Right cardiac atrium (tissue), 5 donors: ENCODE measurements around the gene SORCS2. TPM values are rescaled to one million over a fixed set of nuclear protein-coding genes. Genes with fewer than 3 reads are reported as not detected.

ENCODE experiments used
- ATAC-seq, 2 donors: fragments of 200-7000 bp; cut with Tn5 transposase; one replicate each; pipeline versions ENCODE4 v1.8.0 to v1.9.1; 2020; ENCODE audit warnings: moderate library complexity in 2 of 2, mild to moderate bottlenecking in 1 of 2
- DNase-seq, 3 donors: peaks; one replicate each; pipeline ENCODE4 v3.0.0-alpha.2; 2020
- H3K27ac ChIP-seq: one replicate; pipeline ENCODE4 v1.5.1; 2013; ENCODE audit warnings: mild to moderate bottlenecking, low read length, control low read depth, moderate library complexity
- H3K27me3 ChIP-seq: one replicate; pipeline ENCODE4 v1.6.1; 2013; ENCODE audit not compliant: control insufficient read depth, insufficient read depth
- H3K4me1 ChIP-seq: one replicate; pipeline ENCODE4 v1.6.1; 2013; ENCODE audit warnings: low read length; ENCODE audit not compliant: control insufficient read depth, insufficient read depth
- H3K4me3 ChIP-seq: one replicate; pipeline ENCODE4 v1.5.1; 2013; ENCODE audit warnings: low read length, control low read depth
- H3K9me3 ChIP-seq: one replicate; pipeline ENCODE4 v1.6.1; 2013; ENCODE audit warnings: low read length; ENCODE audit not compliant: control insufficient read depth
- WGBS: extraction: QIAGEN DNeasy Blood & Tissue Kit; methylation state at CpG from one replicate; pipeline ENCODE4 v1.1.7; 2013; 5-methylcytosine and 5-hydroxymethylcytosine counted together
- intact Hi-C, 4 donors: fragments of 100-400 bp; cut with DNase I; formaldehyde crosslinking; loops; one replicate each; pipeline versions ENCODE4 v1.11.0 to v1.14.0; 2022 to 2023
- polyA plus RNA-seq: library from polyadenylated mRNA; stranded (reverse); fragments of 200-250 nt; gene quantifications from one replicate; pipeline ENCODE4 v1.2.3, GENCODE V29; 2013
- total RNA-seq, 4 donors: library from RNA; stranded (reverse); fragmentation: NEBNext Ultra II Directional; extraction: Animal tissue kit (Norgen Biotek cat#: 25700); gene quantifications; one replicate each; pipeline ENCODE4 v1.2.1, GENCODE V29; 2021
- donor health status: healthy with polysubstance abuse.
- donor health status: DM: no; HTN: yes; CAD: no.
- donor health status: DM: no; HTN: no; CAD: no.
- donor health status: DM: no; HTN: yes; CAD: no; lungs with severe emphysema.
- donor health status: DM: yes; HTN: yes; CAD: no.

Gene SORCS2
- total and polyA plus RNA-seq, 5 donors = 2.1 to 7.3 (median 2.7) TPM

DNA sequence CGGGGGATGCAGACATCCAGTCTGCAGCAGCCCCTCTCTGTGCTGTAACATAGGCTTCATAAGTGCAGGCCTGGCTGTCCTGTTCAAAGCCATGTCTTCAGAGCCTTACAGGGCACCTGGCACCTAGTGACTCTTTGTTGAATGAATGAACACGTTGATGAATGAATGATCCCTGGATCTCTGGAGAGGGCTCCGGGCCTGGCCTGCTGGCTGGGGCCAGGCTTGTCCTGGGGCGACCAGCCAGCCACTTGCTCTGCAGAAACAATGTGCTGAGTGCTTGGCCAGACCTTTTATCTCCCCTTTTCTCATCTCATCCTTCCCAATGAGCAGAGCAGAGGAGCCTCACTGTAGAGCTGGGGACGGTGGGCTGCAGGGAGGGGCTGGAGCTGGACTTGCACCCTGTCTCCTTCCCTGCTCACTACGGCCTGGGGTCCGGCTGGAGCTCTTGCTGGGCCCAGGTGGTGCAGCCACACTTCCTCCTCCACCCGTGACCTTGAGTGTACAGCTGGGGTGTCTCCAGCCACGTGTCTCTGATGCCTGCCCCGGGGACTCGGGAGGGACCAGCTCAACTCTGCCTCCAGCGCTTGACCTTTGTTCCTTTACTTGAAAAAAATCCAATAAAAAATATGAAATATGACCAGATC lies 164.5 kb downstream of the SORCS2 start:
- ATAC-seq (no peak), DNase-seq (peak in 1 of 3 donors; percentile 24)
- H3K27me3 ChIP-seq = no peaks in the 10 kb centered on the region
- H3K4me1 ChIP-seq = peaks cover 4% of the 10 kb centered on the region
- 63% methylated on average over 12 of the region's 12 CpGs for WGBS
- H3K4me3 ChIP-seq = no peak overlapping the region
- H3K27ac ChIP-seq = no peak overlapping the region
- intact Hi-C loops = no loop called here
- no peaks in the 10 kb centered on the region for H3K9me3 ChIP-seq

DNA sequence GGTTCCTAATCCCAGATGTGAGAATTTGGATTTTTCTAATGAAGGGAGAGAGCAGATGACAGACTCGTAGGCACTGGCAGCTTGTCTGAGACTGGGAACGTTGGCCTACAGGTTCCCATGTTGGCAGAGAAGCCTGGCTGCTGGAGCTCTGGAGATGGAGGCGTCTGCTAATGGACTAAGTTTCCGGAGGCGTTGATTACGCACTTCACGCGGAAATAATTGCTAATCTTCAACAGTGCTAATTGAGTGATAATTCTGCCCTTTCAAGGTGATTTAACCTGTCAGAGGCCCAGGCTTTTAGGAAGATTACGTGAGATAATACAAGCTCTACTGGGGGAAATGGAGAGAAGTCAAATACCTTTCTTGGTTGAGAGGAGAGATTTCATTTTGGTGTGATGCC lies 165.0 kb downstream of the SORCS2 start:
- Histone ChIP-seq H3K27ac (no peak overlapping the region), H3K4me3 (no peak overlapping the region), H3K4me1 (peaks cover 4% of the 10 kb centered on the region), H3K27me3 (no peaks in the 10 kb centered on the region), H3K9me3 (no peaks in the 10 kb centered on the region)
- DNase-seq = peak in 1 of 3 donors; percentile 7
- no peak for ATAC-seq
- intact Hi-C loops = no loop called here
- WGBS = 63% methylated on average over 9 of the region's 9 CpGs

DNA sequence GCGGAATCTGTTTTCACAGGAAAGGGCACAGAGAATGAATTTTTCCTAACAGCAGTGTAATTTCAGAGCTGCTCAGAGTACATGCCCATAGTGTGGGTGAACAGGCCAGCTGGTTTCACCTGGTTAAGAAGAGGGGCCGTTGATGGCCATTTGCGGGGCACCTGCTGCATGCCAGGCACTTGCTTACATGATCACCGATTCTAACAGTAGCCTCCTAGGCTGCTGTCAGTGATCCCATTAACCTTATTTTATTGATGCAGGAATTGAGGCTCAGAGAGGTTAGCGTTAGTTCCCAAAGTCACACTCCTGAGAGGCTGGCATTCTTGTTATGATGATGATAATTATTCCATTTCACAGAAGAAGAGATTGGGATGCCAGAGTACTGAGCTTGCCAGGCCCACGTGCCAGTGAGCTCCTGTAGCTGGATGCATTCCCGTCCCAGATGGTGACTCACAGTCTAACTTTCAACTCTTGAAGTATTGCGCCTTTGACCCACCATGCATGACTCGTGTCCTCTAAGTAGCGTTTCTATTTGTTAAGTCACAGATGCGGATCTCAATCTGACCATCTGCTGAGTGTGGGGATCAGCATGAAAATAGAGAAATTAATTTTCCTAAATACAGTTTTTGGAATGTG lies 165.9 kb downstream of the SORCS2 start:
- intact Hi-C loops = no loop called here
- peak; percentile 44 to 69 (median 68) for DNase-seq

DNA sequence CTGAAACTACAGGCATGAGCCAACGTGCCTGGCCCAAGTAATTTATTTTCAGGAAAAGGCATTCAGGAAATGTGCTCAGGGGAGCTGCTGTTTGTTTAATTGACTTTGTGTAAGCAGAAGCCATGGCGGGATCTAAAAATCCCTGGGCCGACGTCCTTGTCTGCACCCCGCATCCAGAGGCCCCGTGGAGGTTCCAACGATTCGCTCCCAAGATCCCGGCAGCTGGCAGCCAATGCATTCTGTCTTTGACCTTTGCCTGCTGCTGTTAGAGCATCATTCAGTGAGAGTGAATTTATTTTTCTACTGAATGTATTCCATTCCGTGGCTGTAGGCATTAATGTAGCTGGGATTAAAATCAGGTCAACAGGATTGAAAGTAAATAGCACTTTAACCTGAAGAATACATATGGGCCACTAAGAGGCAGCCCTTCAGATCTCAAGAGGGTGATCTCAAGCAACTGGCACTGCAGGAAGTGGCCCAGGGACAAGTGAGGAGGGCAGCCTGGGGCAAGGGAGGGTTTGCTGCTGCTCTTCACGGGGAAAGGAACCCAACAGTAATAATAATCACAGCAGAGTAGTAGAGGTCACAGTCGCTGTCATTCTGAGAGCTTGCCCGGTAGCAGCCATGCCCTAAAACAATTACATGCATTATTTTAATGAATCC lies 167.2 kb downstream of the SORCS2 start:
- H3K4me1 ChIP-seq = peaks cover 4% of the 10 kb centered on the region
- WGBS = 72% methylated on average over 13 of the region's 13 CpGs
- no peak overlapping the region for H3K27ac ChIP-seq
- H3K27me3 ChIP-seq = no peaks in the 10 kb centered on the region
- DNase-seq = peak in 1 of 3 donors; percentile 12
- no peak for ATAC-seq
- intact Hi-C loops = no loop called here
- no peak overlapping the region for H3K4me3 ChIP-seq
- no peaks in the 10 kb centered on the region for H3K9me3 ChIP-seq

More for the DNA sequence above, 165.9 kb downstream of the SORCS2 start:
- no peak overlapping the region for H3K27ac ChIP-seq
- ATAC-seq = peak; percentile 75 to 77
- no peak overlapping the region for H3K4me3 ChIP-seq
- H3K4me1 ChIP-seq = peaks cover 4% of the 10 kb centered on the region
- 62% methylated on average over 11 of the region's 11 CpGs for WGBS
- no peaks in the 10 kb centered on the region for H3K9me3 ChIP-seq
- H3K27me3 ChIP-seq = no peaks in the 10 kb centered on the region

DNA sequence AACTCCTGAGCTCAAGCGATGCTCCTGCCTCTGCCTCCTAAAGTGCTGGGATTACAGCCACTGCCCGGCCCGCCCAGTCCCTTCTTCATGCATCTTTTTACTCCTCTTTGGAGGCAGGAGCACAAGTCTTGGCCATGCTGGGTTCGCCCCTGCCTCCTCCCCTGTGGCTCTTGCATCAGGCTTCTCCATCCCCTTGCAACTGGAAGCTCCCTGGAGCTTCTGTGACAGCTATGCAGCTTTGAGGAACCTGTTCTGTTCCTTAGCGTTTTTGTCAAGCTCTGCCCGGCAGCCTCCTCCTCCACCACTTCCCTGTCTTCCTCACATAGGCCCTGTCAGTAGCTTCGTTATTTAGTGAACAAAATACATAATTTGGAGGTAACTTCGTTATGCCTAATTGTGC lies 168.5 kb downstream of the SORCS2 start:
- WGBS = 61% methylated on average over 8 of the region's 8 CpGs
- H3K4me3 ChIP-seq = no peak overlapping the region
- H3K9me3 ChIP-seq = no peaks in the 10 kb centered on the region
- ATAC-seq (no peak), DNase-seq (peak in 1 of 3 donors; percentile 14)
- no peaks in the 10 kb centered on the region for H3K27me3 ChIP-seq
- H3K4me1 ChIP-seq = peaks cover 4% of the 10 kb centered on the region
- intact Hi-C loops = no loop called here
- no peak overlapping the region for H3K27ac ChIP-seq

DNA sequence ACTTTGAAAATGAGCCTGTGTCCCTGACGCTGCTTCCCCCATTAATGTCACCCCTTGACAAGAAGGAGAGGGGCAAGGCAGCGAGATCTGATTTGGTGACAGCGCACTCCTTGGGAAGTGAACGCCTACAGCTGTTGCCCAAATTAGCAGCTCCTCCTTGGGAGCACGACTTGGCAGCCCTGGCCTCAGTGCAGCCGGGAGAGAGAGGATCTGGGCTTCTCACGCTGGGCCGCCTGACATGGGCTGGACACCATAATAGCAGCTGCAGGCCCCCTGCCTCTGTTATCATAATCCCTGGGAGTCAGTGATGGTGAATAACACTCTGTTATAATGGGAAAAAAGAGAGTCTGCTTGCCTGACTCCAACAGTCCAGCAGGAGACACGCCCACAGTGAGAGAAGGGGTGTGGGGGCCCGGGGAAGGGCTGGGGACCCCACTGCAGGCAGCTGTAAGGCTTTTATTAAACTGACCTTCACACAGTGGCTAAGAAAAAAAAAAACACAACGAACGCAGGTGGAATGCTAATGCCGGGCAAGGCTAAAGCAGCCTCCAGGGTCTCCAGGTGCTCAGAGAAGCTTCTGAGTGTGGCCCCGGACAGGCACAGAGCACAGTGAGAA lies 169.1 kb downstream of the SORCS2 start:
- intact Hi-C loops = no loop called here
- Histone ChIP-seq H3K4me1 (peaks cover 4% of the 10 kb centered on the region), H3K27ac (no peak overlapping the region), H3K9me3 (no peaks in the 10 kb centered on the region), H3K4me3 (no peak overlapping the region), H3K27me3 (no peaks in the 10 kb centered on the region)
- ATAC-seq = peak; percentile 39 to 52
- 29% methylated on average over 14 of the region's 14 CpGs for WGBS
- peak; percentile 53 to 76 (median 72) for DNase-seq

DNA sequence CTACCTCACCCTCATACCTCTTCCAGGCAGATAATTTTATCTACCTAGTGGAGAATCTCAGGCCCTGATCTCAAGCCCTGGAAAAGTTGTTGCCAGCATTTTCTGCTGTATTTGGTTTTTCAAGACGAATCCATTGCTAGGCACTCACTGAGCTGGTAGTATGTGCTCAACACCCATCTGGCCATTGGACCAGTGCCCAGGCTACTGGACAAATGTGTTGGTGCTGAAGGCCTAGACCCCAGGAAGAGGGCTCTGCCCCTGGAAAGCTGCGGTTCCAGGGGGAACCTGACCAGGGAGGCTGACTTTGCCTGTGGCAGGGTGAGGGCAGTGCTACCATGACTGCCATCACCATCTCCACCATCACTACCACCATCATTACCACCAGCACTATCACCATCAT lies 170.0 kb downstream of the SORCS2 start:
- 86% methylated on average over 2 of the region's 2 CpGs for WGBS
- intact Hi-C loops = no loop called here
- H3K27me3 ChIP-seq = no peaks in the 10 kb centered on the region
- H3K4me3 ChIP-seq = no peak overlapping the region
- H3K27ac ChIP-seq = no peak overlapping the region
- DNase-seq (peak in 1 of 3 donors; percentile 9), ATAC-seq (no peak)
- peaks cover 4% of the 10 kb centered on the region for H3K4me1 ChIP-seq
- H3K9me3 ChIP-seq = no peaks in the 10 kb centered on the region

DNA sequence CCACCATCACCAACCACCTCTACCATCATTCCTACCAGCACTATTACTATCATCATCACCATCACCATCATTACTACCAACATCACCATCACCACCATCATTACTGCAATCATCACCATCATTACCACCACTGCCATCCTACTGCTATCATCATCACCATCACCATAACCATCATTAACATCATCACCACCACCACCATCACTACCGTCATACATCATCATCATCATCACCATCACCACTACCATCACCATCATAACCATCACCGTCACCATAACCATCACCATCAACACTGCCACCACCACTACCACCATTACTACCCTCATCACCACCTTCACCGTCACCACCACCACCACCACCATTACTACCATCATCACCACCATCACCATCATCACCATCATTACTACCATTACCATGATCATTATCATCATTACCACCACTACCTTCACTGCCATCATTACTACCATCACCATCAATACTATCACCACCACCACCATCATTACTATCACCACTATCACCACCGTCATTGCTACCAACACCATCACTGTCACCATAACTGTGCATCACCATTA lies 170.6 kb downstream of the SORCS2 start:
- Histone ChIP-seq H3K9me3 (no peaks in the 10 kb centered on the region), H3K4me1 (peaks cover 4% of the 10 kb centered on the region), H3K4me3 (no peak overlapping the region), H3K27me3 (no peaks in the 10 kb centered on the region), H3K27ac (no peak overlapping the region)
- intact Hi-C loops = no loop called here
- no peak for DNase-seq
- no peak for ATAC-seq
- WGBS = 97% methylated on average over 4 of the region's 4 CpGs

DNA sequence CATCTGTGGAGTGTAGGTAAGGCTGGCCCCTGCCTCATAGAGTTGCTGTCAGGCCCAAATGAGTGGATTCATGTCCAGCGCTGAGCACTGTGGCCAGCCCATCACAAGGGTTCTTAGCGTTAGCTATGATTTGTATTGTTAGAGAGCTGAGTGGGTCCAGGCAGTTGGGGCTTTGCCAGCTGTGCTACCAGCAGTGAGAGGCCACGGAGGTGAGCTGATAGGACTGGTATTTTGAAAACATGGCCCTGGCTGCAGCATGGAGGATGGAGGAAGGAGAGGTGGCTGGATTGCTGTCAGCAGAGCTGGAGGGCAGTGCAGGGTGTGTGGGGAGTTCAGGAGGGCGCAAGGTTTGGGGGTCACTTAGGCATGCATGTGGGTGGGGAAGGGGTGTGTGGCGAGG lies 172.6 kb downstream of the SORCS2 start:
- WGBS = 56% methylated on average over 5 of the region's 5 CpGs
- H3K27ac ChIP-seq = no peak overlapping the region
- DNase-seq (peak in 2 of 3 donors; percentile 63 to 77), ATAC-seq (peak in 1 of 2 donors; percentile 32)
- H3K4me1 ChIP-seq = peaks cover 4% of the 10 kb centered on the region
- H3K27me3 ChIP-seq = no peaks in the 10 kb centered on the region
- no peak overlapping the region for H3K4me3 ChIP-seq
- intact Hi-C loops = no loop called here
- no peaks in the 10 kb centered on the region for H3K9me3 ChIP-seq

DNA sequence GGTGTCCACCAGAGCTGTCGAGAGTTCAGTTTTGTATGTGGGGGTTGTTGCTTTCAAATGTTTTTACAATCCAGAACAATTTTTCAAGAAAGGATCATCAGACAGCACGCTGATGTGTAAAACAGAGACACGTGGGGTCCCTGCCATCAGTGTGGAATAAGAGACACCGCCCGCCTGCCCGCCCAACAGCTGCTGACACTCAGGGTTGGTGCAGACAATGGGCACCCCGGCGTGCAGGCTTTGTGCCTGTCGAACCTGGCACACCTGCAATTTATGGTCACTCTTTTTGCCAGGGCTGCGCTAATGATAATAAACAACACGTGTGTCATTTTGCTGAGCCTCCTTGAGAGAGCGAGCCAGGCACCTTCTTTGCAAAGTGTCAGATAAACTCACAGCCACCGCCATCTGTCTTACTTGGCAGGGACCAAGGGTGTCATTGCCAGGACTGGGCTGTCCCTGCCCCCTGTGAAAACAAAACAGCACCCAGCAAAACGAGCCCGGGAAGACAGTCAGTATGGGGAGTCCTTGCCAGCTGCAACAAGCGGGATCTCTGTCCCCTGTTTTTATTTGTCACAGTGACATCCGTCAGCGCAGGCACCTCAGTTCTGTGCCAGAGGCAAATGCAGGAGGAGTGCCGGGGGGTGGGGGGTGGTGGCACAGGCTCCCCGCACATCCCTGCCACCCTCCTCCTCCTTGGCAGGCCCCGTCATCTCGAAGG lies 173.3 kb downstream of the SORCS2 start:
- H3K4me3 ChIP-seq = no peak overlapping the region
- no peaks in the 10 kb centered on the region for H3K27me3 ChIP-seq
- intact Hi-C loops = no loop called here
- ATAC-seq (peak; percentile 66 to 79), DNase-seq (peak; percentile 32 to 71 (median 59))
- no peaks in the 10 kb centered on the region for H3K9me3 ChIP-seq
- H3K27ac ChIP-seq = no peak overlapping the region
- WGBS = 27% methylated on average over 22 of the region's 22 CpGs
- peaks cover 4% of the 10 kb centered on the region for H3K4me1 ChIP-seq
